ACC112 (cell line): ENCODE results near the gene TRPM1.
"Not testable (repeated sequence)": the region's sequence is repeated elsewhere in the genome, so short reads cannot be mapped to it uniquely, and the experiment has no call there.

ENCODE experiments used
- H2AFZ ChIP-seq: fragments of 200-600 bp; sonication (generic); one replicate; pipeline ENCODE4 v1.6.0; 2017; ENCODE audit warnings: antibody characterized with exemption, low read length; ENCODE audit not compliant: unreplicated experiment
- H3K27ac ChIP-seq: fragments of 200-600 bp; sonication (generic); 2 replicates; pipeline ENCODE4 v1.5.1; 2014; ENCODE audit warnings: low read depth, mild to moderate bottlenecking, antibody characterized with exemption, low read length, moderate library complexity
- H3K27me3 ChIP-seq: fragments of 200-600 bp; sonication (generic); 2 replicates; pipeline ENCODE4 v1.6.1; 2014; ENCODE audit warnings: mild to moderate bottlenecking, antibody characterized with exemption, low read length, moderate library complexity, mixed read lengths; ENCODE audit not compliant: insufficient read depth
- H3K36me3 ChIP-seq: fragments of 200-600 bp; sonication (generic); 2 replicates; pipeline ENCODE4 v1.6.1; 2016; ENCODE audit warnings: mild to moderate bottlenecking, antibody characterized with exemption, low read length, moderate library complexity, mixed read lengths; ENCODE audit not compliant: insufficient read depth
- H3K4me1 ChIP-seq: fragments of 200-600 bp; sonication (generic); one replicate; pipeline ENCODE4 v1.6.1; 2016; ENCODE audit warnings: low read length, mixed read lengths; ENCODE audit not compliant: insufficient read depth, unreplicated experiment, control insufficient read depth
- H3K4me3 ChIP-seq: fragments of 200-600 bp; sonication (generic); 2 replicates; pipeline ENCODE4 v1.5.1; 2014; ENCODE audit warnings: mild to moderate bottlenecking, low read depth, low read length
- H3K79me2 ChIP-seq: fragments of 200-600 bp; sonication (generic); one replicate; pipeline ENCODE4 v1.6.0; 2016; ENCODE audit warnings: low read length; ENCODE audit not compliant: control insufficient read depth, unreplicated experiment, insufficient read depth

Gene TRPM1

DNA sequence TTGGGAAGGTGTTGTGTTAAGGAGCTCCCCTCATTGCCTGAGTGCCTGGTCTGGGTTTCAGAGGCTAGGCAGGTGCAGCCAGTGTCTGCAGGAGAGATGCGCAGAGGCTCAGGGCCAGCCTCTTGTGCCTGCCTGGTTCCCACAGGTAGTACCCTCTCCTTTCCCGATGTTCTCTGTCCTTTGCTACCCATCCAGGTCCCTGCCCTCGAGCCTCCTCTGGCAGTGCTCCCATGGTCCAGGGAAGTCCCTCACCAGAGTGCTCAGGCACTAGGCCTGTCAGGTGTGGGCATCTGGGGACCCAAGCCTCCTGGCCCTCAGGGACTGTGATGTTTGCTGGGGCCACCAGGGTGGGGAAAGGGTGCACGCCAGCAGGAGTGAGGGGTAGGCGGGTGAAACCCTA lies 5.0 kb downstream of the TRPM1 start:
- H3K79me2 ChIP-seq: no peaks in the 10 kb centered on the region
- H3K27me3 ChIP-seq: no peaks in the 10 kb centered on the region
- no peak overlapping the region for H2AFZ ChIP-seq
- H3K4me3 ChIP-seq: no peak overlapping the region
- H3K36me3 ChIP-seq: no peaks in the 10 kb centered on the region
- H3K27ac ChIP-seq: no peak overlapping the region
- peaks cover 9% of the 10 kb centered on the region for H3K4me1 ChIP-seq

- Histone ChIP-seq H3K4me1 (peaks cover 4% of the 10 kb centered on the region), H3K27me3 (no peaks in the 10 kb centered on the region), H3K36me3 (no peaks in the 10 kb centered on the region), H2AFZ (no peak overlapping the region), H3K4me3 (no peak overlapping the region), H3K27ac (no peak overlapping the region), H3K79me2 (no peaks in the 10 kb centered on the region)
Observed at GRCh38 chr15:31091481-31091880, 10.0 kb downstream of the TRPM1 start.

GRCh38 chr15:31090766-31091165 lies 10.8 kb downstream of the TRPM1 start:
- no peak overlapping the region for H3K4me3 ChIP-seq
- no peak overlapping the region for H3K27ac ChIP-seq
- no peaks in the 10 kb centered on the region for H3K27me3 ChIP-seq
- no peaks in the 10 kb centered on the region for H3K36me3 ChIP-seq
- H3K79me2 ChIP-seq: no peaks in the 10 kb centered on the region
- H2AFZ ChIP-seq: no peak overlapping the region
- peaks cover 4% of the 10 kb centered on the region for H3K4me1 ChIP-seq

GRCh38 chr15:31089368-31090047 lies 12.0 kb downstream of the TRPM1 start:
- Histone ChIP-seq H3K27me3 (no peaks in the 10 kb centered on the region), H2AFZ (no peak overlapping the region), H3K27ac (no peak overlapping the region), H3K36me3 (no peaks in the 10 kb centered on the region), H3K79me2 (no peaks in the 10 kb centered on the region), H3K4me1 (peaks cover 4% of the 10 kb centered on the region), H3K4me3 (no peak overlapping the region)

GRCh38 chr15:31088672-31089367 lies 12.7 kb downstream of the TRPM1 start:
- Histone ChIP-seq H3K27me3 (no peaks in the 10 kb centered on the region), H3K79me2 (no peaks in the 10 kb centered on the region), H3K27ac (no peak overlapping the region), H3K4me1 (peaks cover 5% of the 10 kb centered on the region), H2AFZ (no peak overlapping the region), H3K36me3 (no peaks in the 10 kb centered on the region), H3K4me3 (no peak overlapping the region)

DNA sequence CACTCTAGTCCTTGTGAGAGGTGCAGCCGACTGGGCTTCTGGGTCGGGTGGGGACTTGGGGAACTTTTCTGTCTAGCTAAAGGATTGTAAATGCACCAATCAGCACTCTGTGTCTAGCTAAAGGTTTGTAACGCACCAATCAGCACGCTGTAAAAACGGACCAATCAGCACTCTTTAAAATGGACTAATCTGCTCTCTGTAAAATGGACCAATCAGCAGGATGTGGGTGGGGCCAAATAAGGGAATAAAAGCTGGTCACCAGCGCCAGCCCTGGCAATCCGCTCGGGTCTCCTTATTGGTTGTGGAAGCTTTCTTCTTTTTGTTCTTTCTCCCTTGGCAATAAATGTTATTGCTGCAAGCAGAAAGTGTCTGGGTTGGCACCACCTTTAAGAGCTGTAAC lies 13.5 kb downstream of the TRPM1 start:
- H3K4me1 ChIP-seq: peaks cover 12% of the 10 kb centered on the region
- H3K4me3 ChIP-seq, H2AFZ ChIP-seq, H3K79me2 ChIP-seq, H3K27me3 ChIP-seq, H3K36me3 ChIP-seq, H3K27ac ChIP-seq: not testable (repeated sequence)

DNA sequence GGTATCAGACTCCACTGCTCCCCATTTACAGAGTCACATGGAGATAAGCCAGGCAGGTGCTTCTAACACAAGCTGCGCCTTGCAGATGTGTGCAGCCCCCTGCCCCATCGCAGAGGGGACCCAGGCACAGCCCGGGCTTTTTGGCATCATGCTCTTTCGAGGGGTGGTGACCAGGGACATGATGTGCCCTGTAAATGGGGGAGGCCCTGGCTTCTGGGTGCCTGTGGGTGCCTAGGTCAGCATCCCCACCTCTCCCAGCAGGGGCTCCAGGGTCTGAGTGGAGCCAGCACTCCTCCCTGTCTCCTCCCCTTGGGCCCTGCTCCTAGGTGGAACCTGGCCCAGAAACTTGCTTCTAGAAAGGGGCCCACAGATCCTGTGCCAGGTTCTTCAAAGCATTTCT lies 15.2 kb downstream of the TRPM1 start:
- no peak overlapping the region for H2AFZ ChIP-seq
- H3K79me2 ChIP-seq: no peaks in the 10 kb centered on the region
- H3K4me3 ChIP-seq: no peak overlapping the region
- no peak overlapping the region for H3K27ac ChIP-seq
- H3K36me3 ChIP-seq: no peaks in the 10 kb centered on the region
- H3K4me1 ChIP-seq: peaks cover 13% of the 10 kb centered on the region
- no peaks in the 10 kb centered on the region for H3K27me3 ChIP-seq

GRCh38 chr15:31085359-31085758 lies 16.2 kb downstream of the TRPM1 start:
- Histone ChIP-seq H3K27me3 (no peaks in the 10 kb centered on the region), H3K4me3 (no peak overlapping the region), H3K79me2 (no peaks in the 10 kb centered on the region), H3K27ac (no peak overlapping the region), H2AFZ (no peak overlapping the region), H3K4me1 (peaks cover 20% of the 10 kb centered on the region), H3K36me3 (no peaks in the 10 kb centered on the region)

DNA sequence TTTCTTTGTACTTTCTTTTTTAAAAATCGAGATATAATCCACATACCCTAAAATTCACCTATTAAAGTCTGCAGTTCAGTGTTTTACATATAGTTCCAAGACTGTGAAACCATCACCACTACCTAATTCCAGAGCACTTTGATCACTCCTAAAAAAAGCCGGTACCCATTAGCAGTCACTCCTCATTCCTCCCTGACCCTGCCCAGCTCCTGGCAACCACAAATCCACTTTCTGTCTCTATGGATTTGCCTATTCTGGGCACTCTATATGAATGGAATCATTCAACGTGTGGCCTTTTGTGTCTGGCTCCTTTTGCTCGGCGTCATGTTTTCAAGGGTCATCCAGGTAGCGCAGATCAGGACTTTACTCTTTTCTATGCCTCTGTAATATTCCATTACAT lies 17.3 kb downstream of the TRPM1 start:
- Histone ChIP-seq H3K36me3 (no peaks in the 10 kb centered on the region), H3K27ac (no peak overlapping the region), H2AFZ (no peak overlapping the region), H3K4me3 (no peak overlapping the region), H3K4me1 (peaks cover 22% of the 10 kb centered on the region), H3K27me3 (no peaks in the 10 kb centered on the region), H3K79me2 (no peaks in the 10 kb centered on the region)

DNA sequence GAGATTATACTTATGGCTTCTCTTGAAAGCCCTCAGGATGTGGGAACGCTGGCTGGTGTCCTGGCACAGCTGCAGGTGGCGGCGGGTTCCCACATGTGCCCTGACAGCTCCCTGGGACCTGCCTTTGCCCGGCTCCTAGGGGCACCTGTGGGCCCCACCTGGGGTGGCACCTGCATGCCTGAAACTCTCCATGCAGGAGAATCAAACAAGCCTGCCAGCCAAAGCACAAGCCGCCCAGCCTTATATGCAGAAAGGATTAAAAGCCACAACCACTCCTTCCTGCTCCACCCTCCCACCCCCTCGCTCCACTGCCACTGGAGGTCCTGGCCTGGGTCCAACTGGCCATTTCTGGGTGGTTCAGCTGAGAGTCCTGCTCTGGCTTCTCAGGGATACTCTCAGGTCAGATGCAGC lies 18.1 kb downstream of the TRPM1 start:
- Histone ChIP-seq H3K27me3 (no peaks in the 10 kb centered on the region), H3K79me2 (no peaks in the 10 kb centered on the region), H3K4me3 (no peak overlapping the region), H2AFZ (no peak overlapping the region), H3K4me1 (peaks cover 23% of the 10 kb centered on the region), H3K36me3 (no peaks in the 10 kb centered on the region), H3K27ac (no peak overlapping the region)

- H3K27me3 ChIP-seq: no peaks in the 10 kb centered on the region
- no peak overlapping the region for H3K27ac ChIP-seq
- H3K79me2 ChIP-seq: no peaks in the 10 kb centered on the region
- no peaks in the 10 kb centered on the region for H3K36me3 ChIP-seq
- H2AFZ ChIP-seq: no peak overlapping the region
- peaks cover 23% of the 10 kb centered on the region for H3K4me1 ChIP-seq
- no peak overlapping the region for H3K4me3 ChIP-seq
Observed at GRCh38 chr15:31082771-31083369, 18.7 kb downstream of the TRPM1 start.
